MM.1S (cell line): ENCODE results near the gene AMMECR1L.

Source experiments
- CTCF ChIP-seq: fragments of 300-600 bp; sonication (generic); IDR thresholded peaks from 2 replicates; pipeline ENCODE4 v1.5.1; 2016; ENCODE audit warnings: antibody characterized with exemption, low read length, mixed read lengths
- EZH2 ChIP-seq: fragments of 300-600 bp; sonication (generic); optimal IDR thresholded peaks from 2 replicates; pipeline ENCODE3; 2017; ENCODE audit warnings: low read depth, mild to moderate bottlenecking, antibody characterized with exemption, low read length, mixed read lengths
- EZH2phosphoT487 ChIP-seq: fragments of 300-600 bp; sonication (generic); IDR thresholded peaks from 2 replicates; pipeline ENCODE4 v1.6.1; 2018; ENCODE audit warnings: antibody characterized with exemption, low read length

GRCh38 chr2:127893033-127893432 is 7.3 kb upstream of the AMMECR1L start:
- TF ChIP-seq CTCF, result no peak
- TF ChIP-seq EZH2, result no peak
- no peak for TF ChIP-seq EZH2phosphoT487
